Measurements from ENCODE around the gene SV2C. TPM values are rescaled to one million over a fixed set of nuclear protein-coding genes. Genes with fewer than 3 reads are reported as not detected.

Gene SV2C
- total RNA-seq, 2 experiments from 2014 or later, result not detected

- no peak for DNase-seq
- Mint-ChIP-seq H3K27me3 (peaks cover 9% of the 10 kb centered on the region), H3K9me3 (peaks cover 8% of the 10 kb centered on the region), H3K36me3 (peaks cover 4% of the 10 kb centered on the region), H3K4me1 (peaks cover 13% of the 10 kb centered on the region), H3K4me3 (no peak overlapping the region), H3K27ac (no peak overlapping the region)
Measured at GRCh38 chr5:76264681-76265080, 181.5 kb downstream of the SV2C start.

- Mint-ChIP-seq H3K27ac (peak overlapping the region; percentile 88), H3K27me3 (peaks cover 5% of the 10 kb centered on the region), H3K36me3 (no peaks in the 10 kb centered on the region), H3K4me1 (peaks cover 23% of the 10 kb centered on the region), H3K9me3 (no peaks in the 10 kb centered on the region), H3K4me3 (peak overlapping the region; percentile 47)
- peak; percentile 32 for DNase-seq
Measured at GRCh38 chr5:76269259-76269931, 186.2 kb downstream of the SV2C start.

GRCh38 chr5:76269932-76270610, 186.9 kb downstream of the SV2C start:
- Mint-ChIP-seq H3K4me1 (peaks cover 23% of the 10 kb centered on the region), H3K27ac (peak overlapping the region; percentile 88), H3K9me3 (no peaks in the 10 kb centered on the region), H3K27me3 (peaks cover 5% of the 10 kb centered on the region), H3K36me3 (no peaks in the 10 kb centered on the region), H3K4me3 (peak overlapping the region; percentile 47)
- DNase-seq, result peak; percentile 24

- no peak for DNase-seq
- H3K27me3 Mint-ChIP-seq, result peaks cover 5% of the 10 kb centered on the region
Measured at GRCh38 chr5:76271836-76272235, 188.7 kb downstream of the SV2C start.

GRCh38 chr5:76273206-76273885, 190.2 kb downstream of the SV2C start:
- Mint-ChIP-seq H3K4me1 (peaks cover 18% of the 10 kb centered on the region), H3K4me3 (no peak overlapping the region), H3K9me3 (no peaks in the 10 kb centered on the region), H3K36me3 (no peaks in the 10 kb centered on the region), H3K27me3 (no peaks in the 10 kb centered on the region), H3K27ac (no peak overlapping the region)
- no peak for DNase-seq

More at GRCh38 chr5:76271836-76272235, 188.7 kb downstream of the SV2C start:
- Mint-ChIP-seq H3K4me3 (no peak overlapping the region), H3K27ac (no peak overlapping the region), H3K4me1 (peaks cover 23% of the 10 kb centered on the region), H3K36me3 (no peaks in the 10 kb centered on the region), H3K9me3 (no peaks in the 10 kb centered on the region)

- no peaks in the 10 kb centered on the region for H3K36me3 Mint-ChIP-seq
- no peak overlapping the region for H3K4me3 Mint-ChIP-seq
- H3K27ac Mint-ChIP-seq, result no peak overlapping the region
- no peaks in the 10 kb centered on the region for H3K27me3 Mint-ChIP-seq
- DNase-seq, result no peak
- peaks cover 11% of the 10 kb centered on the region for H3K4me1 Mint-ChIP-seq
- H3K9me3 Mint-ChIP-seq, result no peaks in the 10 kb centered on the region
Measured at GRCh38 chr5:76274571-76274970, 191.4 kb downstream of the SV2C start.

GRCh38 chr5:76277736-76278135, 194.6 kb downstream of the SV2C start:
- DNase-seq, result no peak
- Mint-ChIP-seq H3K36me3 (no peaks in the 10 kb centered on the region), H3K4me3 (no peak overlapping the region), H3K27ac (no peak overlapping the region), H3K4me1 (no peaks in the 10 kb centered on the region), H3K27me3 (no peaks in the 10 kb centered on the region), H3K9me3 (no peaks in the 10 kb centered on the region)

- DNase-seq, result no peak
- Mint-ChIP-seq H3K4me3 (no peak overlapping the region), H3K4me1 (no peaks in the 10 kb centered on the region), H3K27ac (no peak overlapping the region), H3K36me3 (no peaks in the 10 kb centered on the region), H3K27me3 (no peaks in the 10 kb centered on the region), H3K9me3 (no peaks in the 10 kb centered on the region)
Measured at GRCh38 chr5:76278261-76278789, 195.1 kb downstream of the SV2C start.

- Mint-ChIP-seq H3K27me3 (no peaks in the 10 kb centered on the region), H3K36me3 (no peaks in the 10 kb centered on the region), H3K27ac (no peak overlapping the region), H3K4me3 (no peak overlapping the region), H3K4me1 (no peaks in the 10 kb centered on the region), H3K9me3 (no peaks in the 10 kb centered on the region)
- DNase-seq, result no peak
Measured at GRCh38 chr5:76280494-76280893, 197.3 kb downstream of the SV2C start.

GRCh38 chr5:76283670-76284069, 200.5 kb downstream of the SV2C start:
- Mint-ChIP-seq H3K36me3 (no peaks in the 10 kb centered on the region), H3K27me3 (no peaks in the 10 kb centered on the region), H3K27ac (no peak overlapping the region), H3K4me3 (no peak overlapping the region), H3K9me3 (no peaks in the 10 kb centered on the region), H3K4me1 (no peaks in the 10 kb centered on the region)
- DNase-seq, result no peak

- DNase-seq, result no peak
- peaks cover 2% of the 10 kb centered on the region for H3K4me1 Mint-ChIP-seq
- H3K9me3 Mint-ChIP-seq, result no peaks in the 10 kb centered on the region
- H3K4me3 Mint-ChIP-seq, result no peak overlapping the region
- peaks cover under 1% of the 10 kb centered on the region for H3K27me3 Mint-ChIP-seq
- no peaks in the 10 kb centered on the region for H3K36me3 Mint-ChIP-seq
- H3K27ac Mint-ChIP-seq, result no peak overlapping the region
Measured at GRCh38 chr5:76289692-76290091, 206.5 kb downstream of the SV2C start.

GRCh38 chr5:76290321-76290757, 207.2 kb downstream of the SV2C start:
- no peak overlapping the region for H3K27ac Mint-ChIP-seq
- H3K27me3 Mint-ChIP-seq, result peaks cover 5% of the 10 kb centered on the region
- DNase-seq, result no peak

GRCh38 chr5:76291305-76292077, 208.3 kb downstream of the SV2C start:
- Mint-ChIP-seq H3K9me3 (no peaks in the 10 kb centered on the region), H3K4me1 (peaks cover 2% of the 10 kb centered on the region), H3K27ac (no peak overlapping the region), H3K36me3 (no peaks in the 10 kb centered on the region), H3K27me3 (peaks cover 5% of the 10 kb centered on the region), H3K4me3 (no peak overlapping the region)
- no peak for DNase-seq

More at GRCh38 chr5:76290321-76290757, 207.2 kb downstream of the SV2C start:
- Mint-ChIP-seq H3K4me1 (peaks cover 2% of the 10 kb centered on the region), H3K4me3 (no peak overlapping the region), H3K9me3 (no peaks in the 10 kb centered on the region), H3K36me3 (no peaks in the 10 kb centered on the region)

- Mint-ChIP-seq H3K4me3 (no peak overlapping the region), H3K9me3 (no peaks in the 10 kb centered on the region), H3K4me1 (peaks cover 2% of the 10 kb centered on the region), H3K27me3 (peaks cover 5% of the 10 kb centered on the region), H3K36me3 (no peaks in the 10 kb centered on the region), H3K27ac (no peak overlapping the region)
- DNase-seq, result no peak
Measured at GRCh38 chr5:76292620-76293322, 209.6 kb downstream of the SV2C start.

Data from activated naive CD8-positive, alpha-beta T cell treated with anti-CD3 and anti-CD28 coated beads for 36 hours (primary cell).